Mesenchymal stem cell (in vitro differentiated cells and primary cell): ENCODE results near the gene STX18.

Experiments
- DNase-seq: peaks from one replicate; pipeline ENCODE4 v3.0.0-alpha.2; 2013
- H2AFZ ChIP-seq: one replicate; pipeline ENCODE4 v1.6.1; 2013; ENCODE audit warnings: low read depth, mild to moderate bottlenecking, control low read depth, inconsistent platforms, low read length, moderate library complexity
- H2AK5ac ChIP-seq: 2 replicates; pipeline ENCODE4 v1.6.1; 2013; ENCODE audit warnings: low read length, moderate library complexity, mild to moderate bottlenecking, inconsistent platforms; ENCODE audit not compliant: severe bottlenecking
- H2BK120ac ChIP-seq: one replicate; pipeline ENCODE4 v1.6.1; 2013; ENCODE audit warnings: low read depth, mild to moderate bottlenecking, inconsistent platforms, low read length, moderate library complexity
- H2BK12ac ChIP-seq, 2 experiments: one replicate each; pipeline ENCODE4 v1.6.1; 2013; ENCODE audit warnings: inconsistent platforms in 2 of 2, low read length in 2 of 2, mild to moderate bottlenecking in 2 of 2, moderate library complexity in 2 of 2, control low read depth in 1 of 2
- H2BK15ac ChIP-seq: one replicate; pipeline ENCODE4 v1.6.1; 2013; ENCODE audit warnings: mild to moderate bottlenecking, low read depth, inconsistent platforms; ENCODE audit not compliant: poor library complexity, severe bottlenecking
- H2BK5ac ChIP-seq: 2 replicates; pipeline ENCODE4 v1.6.1; 2013; ENCODE audit warnings: low read depth, mild to moderate bottlenecking, low read length, control low read depth, inconsistent platforms; ENCODE audit not compliant: poor library complexity, severe bottlenecking
- H3K14ac ChIP-seq, 2 experiments: one replicate each; pipeline ENCODE4 v1.6.1; 2013; ENCODE audit warnings: inconsistent platforms in 2 of 2, low read length in 2 of 2, control low read depth in 1 of 2, mild to moderate bottlenecking in 1 of 2, moderate library complexity in 1 of 2
- H3K18ac ChIP-seq, 2 experiments: one replicate each; pipeline ENCODE4 v1.6.1; 2013; ENCODE audit warnings: inconsistent platforms in 2 of 2, low read length in 2 of 2, control low read depth in 1 of 2, low read depth in 1 of 2, mild to moderate bottlenecking in 1 of 2
- H3K23ac ChIP-seq, 2 experiments: one replicate each; pipeline ENCODE4 v1.6.1; 2013; ENCODE audit warnings: inconsistent platforms in 2 of 2, low read length in 2 of 2, mild to moderate bottlenecking in 2 of 2, moderate library complexity in 2 of 2, control low read depth in 1 of 2
- H3K27ac ChIP-seq: 2 replicates; pipeline ENCODE4 v1.5.1; 2013; ENCODE audit warnings: mild to moderate bottlenecking, moderate library complexity, low read length, control low read depth, inconsistent platforms; ENCODE audit not compliant: poor library complexity, severe bottlenecking
- H3K27me3 ChIP-seq, 2 experiments: 2 replicates each; pipeline versions ENCODE4 v1.6.1 to v1.7.0; 2013; ENCODE audit warnings: low read length in 2 of 2, mild to moderate bottlenecking in 2 of 2, moderate library complexity in 2 of 2, control low read depth in 1 of 2, inconsistent platforms in 1 of 2; ENCODE audit not compliant: control insufficient read depth in 1 of 2, insufficient read depth in 1 of 2
- H3K36me3 ChIP-seq, 2 experiments: 2 replicates each; pipeline versions ENCODE4 v1.6.1 to v1.7.0; 2013; ENCODE audit warnings: low read length in 2 of 2, control low read depth in 1 of 2, inconsistent platforms in 1 of 2, low read depth in 1 of 2, mild to moderate bottlenecking in 1 of 2; ENCODE audit not compliant: insufficient read depth in 2 of 2, control insufficient read depth in 1 of 2
- H3K4ac ChIP-seq, 2 experiments: one replicate each; pipeline ENCODE4 v1.6.1; 2013; ENCODE audit warnings: inconsistent platforms in 2 of 2, low read length in 2 of 2, mild to moderate bottlenecking in 2 of 2, moderate library complexity in 2 of 2, control low read depth in 1 of 2, low read depth in 1 of 2
- H3K4me1 ChIP-seq: 2 replicates; pipeline ENCODE4 v1.6.1; 2013; ENCODE audit warnings: low read depth, low read length, control low read depth; ENCODE audit not compliant: control insufficient read depth, insufficient read depth
- H3K4me2 ChIP-seq: 2 replicates; pipeline ENCODE4 v1.6.1; 2013; ENCODE audit warnings: low read length, mild to moderate bottlenecking, inconsistent platforms; ENCODE audit not compliant: poor library complexity, severe bottlenecking
- H3K4me3 ChIP-seq, 2 experiments: 2 replicates each; pipeline versions ENCODE4 v1.5.1 to v1.7.0; 2013; ENCODE audit warnings: low read length in 2 of 2, mild to moderate bottlenecking in 2 of 2, control low read depth in 1 of 2, low read depth in 1 of 2; ENCODE audit not compliant: insufficient read depth in 1 of 2
- H3K79me1 ChIP-seq: replicated peaks from 2 replicates; pipeline ENCODE4 v1.6.1; 2013; ENCODE audit warnings: mild to moderate bottlenecking, control low read depth, low read length, inconsistent platforms; ENCODE audit not compliant: poor library complexity, severe bottlenecking
- H3K9ac ChIP-seq: 2 replicates; pipeline ENCODE4 v1.7.0; 2013; ENCODE audit warnings: mild to moderate bottlenecking, low read length, moderate library complexity
- H3K9me3 ChIP-seq: 2 replicates; pipeline ENCODE4 v1.7.0; 2013; ENCODE audit warnings: mild to moderate bottlenecking, low read length; ENCODE audit not compliant: control insufficient read depth
- H4K8ac ChIP-seq: one replicate; pipeline ENCODE4 v1.6.1; 2013; ENCODE audit warnings: inconsistent platforms, mild to moderate bottlenecking, low read length, moderate library complexity
- H4K91ac ChIP-seq: one replicate; pipeline ENCODE4 v1.6.1; 2013; ENCODE audit warnings: mild to moderate bottlenecking, low read length, inconsistent platforms
- WGBS: methylation state at CpG from one replicate; pipeline ENCODE4 v1.1.7; 2013; ENCODE audit warnings: mixed read lengths; 5-methylcytosine and 5-hydroxymethylcytosine counted together

STX18 gene

GRCh38 chr4:4564522-4564921 is 22.7 kb upstream of the STX18 start:
- no peak overlapping the region for H3K18ac ChIP-seq

GRCh38 chr4:4560642-4561041 is 18.8 kb upstream of the STX18 start:
- H3K23ac ChIP-seq = no peak overlapping the region
- no peak overlapping the region for H4K8ac ChIP-seq
- DNase-seq = no peak
- peaks cover 3% of the 10 kb centered on the region for H3K4me1 ChIP-seq
- no peak overlapping the region for H3K4ac ChIP-seq
- no peak overlapping the region for H3K14ac ChIP-seq
- H3K18ac ChIP-seq = no peak overlapping the region
- H3K79me1 ChIP-seq = no peaks in the 10 kb centered on the region
- H2BK5ac ChIP-seq = no peak overlapping the region
- peaks cover 0 to 6% of the 10 kb centered on the region in 2 experiments for H3K36me3 ChIP-seq
- no peak overlapping the region for H2BK12ac ChIP-seq
- H2BK15ac ChIP-seq = no peak overlapping the region
- H3K4me3 ChIP-seq = no peak overlapping the region
- H3K27ac ChIP-seq = no peak overlapping the region
- no peak overlapping the region for H4K91ac ChIP-seq
- no peak overlapping the region for H2BK120ac ChIP-seq
- H3K9me3 ChIP-seq = peaks cover 2% of the 10 kb centered on the region
- H3K9ac ChIP-seq = no peak overlapping the region
- no peak overlapping the region for H2AK5ac ChIP-seq
- H3K27me3 ChIP-seq = no peaks in the 10 kb centered on the region
- no peak overlapping the region for H3K4me2 ChIP-seq
- no peak overlapping the region for H2AFZ ChIP-seq
- WGBS = 89% methylated on average over 4 of the region's 5 CpGs

More at GRCh38 chr4:4564522-4564921, 22.7 kb upstream of the STX18 start:
- no peak for DNase-seq
- H3K79me1 ChIP-seq = no peaks in the 10 kb centered on the region
- H3K23ac ChIP-seq = no peak overlapping the region
- peaks cover 0 to 6% of the 10 kb centered on the region in 2 experiments for H3K36me3 ChIP-seq
- H3K4me3 ChIP-seq = no peak overlapping the region
- H2AK5ac ChIP-seq = no peak overlapping the region
- no peak overlapping the region for H2BK5ac ChIP-seq
- H2BK120ac ChIP-seq = no peak overlapping the region
- WGBS = 94% methylated on average over 3 of the region's 3 CpGs
- peaks cover under 1% of the 10 kb centered on the region for H3K4me1 ChIP-seq
- H2AFZ ChIP-seq = no peak overlapping the region
- H3K9ac ChIP-seq = no peak overlapping the region
- H2BK12ac ChIP-seq = no peak overlapping the region
- no peak overlapping the region for H4K91ac ChIP-seq
- H3K4ac ChIP-seq = no peak overlapping the region
- H3K14ac ChIP-seq = no peak overlapping the region
- H3K4me2 ChIP-seq = no peak overlapping the region
- H4K8ac ChIP-seq = no peak overlapping the region
- peaks cover 2% of the 10 kb centered on the region for H3K9me3 ChIP-seq
- no peak overlapping the region for H2BK15ac ChIP-seq
- H3K27ac ChIP-seq = no peak overlapping the region
- H3K27me3 ChIP-seq = no peaks in the 10 kb centered on the region

- 83% methylated on average over 1 of the region's 3 CpGs for WGBS
- Histone ChIP-seq H3K36me3 (peaks cover 0 to 4% of the 10 kb centered on the region in 2 experiments), H2AK5ac (no peak overlapping the region), H3K4me3 (no peak overlapping the region), H2BK12ac (no peak overlapping the region), H3K27me3 (no peaks in the 10 kb centered on the region), H2AFZ (no peak overlapping the region), H2BK120ac (no peak overlapping the region), H3K9ac (no peak overlapping the region), H3K18ac (no peak overlapping the region), H3K23ac (no peak overlapping the region), H3K4me1 (peaks cover 3% of the 10 kb centered on the region), H2BK15ac (no peak overlapping the region), H3K4me2 (no peak overlapping the region), H3K79me1 (no peaks in the 10 kb centered on the region), H4K91ac (no peak overlapping the region), H2BK5ac (no peak overlapping the region), H3K14ac (no peak overlapping the region), H3K4ac (no peak overlapping the region), H4K8ac (no peak overlapping the region), H3K27ac (no peak overlapping the region), H3K9me3 (peaks cover 2% of the 10 kb centered on the region)
- no peak for DNase-seq
These were observed 18.3 kb upstream of the STX18 start for GRCh38 chr4:4560136-4560535.

GRCh38 chr4:4559596-4559995 is 17.7 kb upstream of the STX18 start:
- H3K36me3 ChIP-seq = no peaks in the 10 kb centered on the region
- no peak overlapping the region for H2AFZ ChIP-seq
- H3K18ac ChIP-seq = no peak overlapping the region
- no peak overlapping the region for H4K91ac ChIP-seq
- no peak overlapping the region for H3K27ac ChIP-seq
- H2BK12ac ChIP-seq = no peak overlapping the region
- WGBS = 66% methylated on average over 5 of the region's 6 CpGs
- no peak overlapping the region for H2BK5ac ChIP-seq
- H3K4ac ChIP-seq = no peak overlapping the region
- H3K9me3 ChIP-seq = no peaks in the 10 kb centered on the region
- no peak for DNase-seq
- H3K4me3 ChIP-seq = no peak overlapping the region
- H2BK120ac ChIP-seq = no peak overlapping the region
- H3K4me2 ChIP-seq = no peak overlapping the region
- no peak overlapping the region for H3K9ac ChIP-seq
- H3K79me1 ChIP-seq = no peaks in the 10 kb centered on the region
- H3K14ac ChIP-seq = no peak overlapping the region
- H3K23ac ChIP-seq = no peak overlapping the region
- H4K8ac ChIP-seq = no peak overlapping the region
- peaks cover 3% of the 10 kb centered on the region for H3K4me1 ChIP-seq
- H2AK5ac ChIP-seq = no peak overlapping the region
- no peaks in the 10 kb centered on the region for H3K27me3 ChIP-seq
- H2BK15ac ChIP-seq = no peak overlapping the region
